Gastrocnemius medialis (tissue), 4 donors: ENCODE data around the gene CD300LD. TPM values are rescaled to one million over a fixed set of nuclear protein-coding genes. Genes with fewer than 3 reads are reported as not detected.
A peak's percentile ranks its signal among the peaks of the same experiment; 100 is the strongest.

Experiments
- ATAC-seq, 2 donors: fragments of 150-250 bp; one replicate each; pipeline ENCODE4 v1.9.1; 2016
- DNase-seq, 2 donors: peaks; one replicate each; pipeline ENCODE4 v3.0.0-alpha.2; 2019
- H3K27ac ChIP-seq, 4 donors: fragments of 200-600 bp; sonication (generic); 1 replicate in 1 of 4; 2 replicates in 3 of 4; pipeline ENCODE4 v1.5.1; 2016 to 2018; ENCODE audit warnings: mild to moderate bottlenecking in 2 of 4, moderate library complexity in 1 of 4
- H3K27me3 ChIP-seq, 3 donors: fragments of 200-600 bp; sonication (generic) in 2 of 3; 1 replicate in 1 of 3; 2 replicates in 2 of 3; pipeline versions ENCODE4 v1.5.1 to v1.6.0; 2016 to 2019; ENCODE audit warnings: mild to moderate bottlenecking in 1 of 3, moderate library complexity in 1 of 3
- H3K36me3 ChIP-seq, 2 donors: fragments of 200-600 bp; sonication (generic) in 1 of 2; one replicate each; pipeline ENCODE4 v1.5.1; 2017 to 2018
- H3K4me1 ChIP-seq, 2 donors: fragments of 200-600 bp; sonication (generic) in 1 of 2; one replicate each; pipeline ENCODE4 v1.5.1; 2016 to 2017; ENCODE audit warnings: mild to moderate bottlenecking in 2 of 2
- H3K4me3 ChIP-seq, 4 donors: fragments of 200-600 bp; sonication (generic) in 3 of 4; 1 replicate in 1 of 4; 2 replicates in 3 of 4; pipeline ENCODE4 v1.5.1; 2016 to 2019; ENCODE audit warnings: mild to moderate bottlenecking in 2 of 4
- H3K9me3 ChIP-seq, 3 donors: fragments of 200-600 bp; sonication (generic) in 2 of 3; 1 replicate in 1 of 3; 2 replicates in 2 of 3; pipeline ENCODE4 v1.5.1; 2016 to 2019
- POLR2A ChIP-seq, 2 donors: fragments of 450-650 bp; IDR thresholded peaks; one replicate each; pipeline ENCODE4 v1.6.1; 2017; ENCODE audit warnings: antibody characterized with exemption in 2 of 2, mild to moderate bottlenecking in 2 of 2, moderate library complexity in 2 of 2
- in situ Hi-C, 4 donors: fragments of 200-750 bp; cut with MboI; loops; one replicate each; pipeline versions ENCODE4 v1.15.0 to v1.8.0; 2017; ENCODE audit warnings: low sequenced_read_pairs in 4 of 4
- intact Hi-C: fragments of 100-400 bp; cut with DNase I; formaldehyde crosslinking; loops from one replicate; pipeline ENCODE4 v1.15.1; 2023; ENCODE audit warnings: low total_unique reads
- total RNA-seq, 4 donors: library from RNA; depleted of rRNA; stranded (reverse); fragments of >200 nt; gene quantifications; one replicate each; pipeline versions ENCODE4 v1.1.0 to v1.2.3, GENCODE V29; 2016
- TF ChIP-seq, protein P1 (sequence below), 5 experiments: fragments of 450-650 bp in 3 of 5; fragments of 200-600 bp in 2 of 5; sonication (generic) in 2 of 5; IDR thresholded peaks in 4 of 5; conservative IDR thresholded peaks in 1 of 5; 1 replicate in 4 of 5; 2 replicates in 1 of 5; pipeline ENCODE4 v1.5.1; 2016 to 2019; ENCODE audit warnings: antibody characterized with exemption in 5 of 5, mild to moderate bottlenecking in 3 of 5, moderate library complexity in 3 of 5

Gene CD300LD
- total RNA-seq, 4 donors from 2014 or later: not detected

- no peak for ATAC-seq
- no peak for DNase-seq
- peaks cover 0 to 8% (median 0%) of the 10 kb centered on the region in 3 donors for H3K27me3 ChIP-seq
- H3K36me3 ChIP-seq: no peaks in the 10 kb centered on the region
- H3K27ac ChIP-seq: no peak overlapping the region
- no peak for TF ChIP-seq POLR2A (IDR thresholded peaks at IDR 0.05)
- TF ChIP-seq, protein P1, sequence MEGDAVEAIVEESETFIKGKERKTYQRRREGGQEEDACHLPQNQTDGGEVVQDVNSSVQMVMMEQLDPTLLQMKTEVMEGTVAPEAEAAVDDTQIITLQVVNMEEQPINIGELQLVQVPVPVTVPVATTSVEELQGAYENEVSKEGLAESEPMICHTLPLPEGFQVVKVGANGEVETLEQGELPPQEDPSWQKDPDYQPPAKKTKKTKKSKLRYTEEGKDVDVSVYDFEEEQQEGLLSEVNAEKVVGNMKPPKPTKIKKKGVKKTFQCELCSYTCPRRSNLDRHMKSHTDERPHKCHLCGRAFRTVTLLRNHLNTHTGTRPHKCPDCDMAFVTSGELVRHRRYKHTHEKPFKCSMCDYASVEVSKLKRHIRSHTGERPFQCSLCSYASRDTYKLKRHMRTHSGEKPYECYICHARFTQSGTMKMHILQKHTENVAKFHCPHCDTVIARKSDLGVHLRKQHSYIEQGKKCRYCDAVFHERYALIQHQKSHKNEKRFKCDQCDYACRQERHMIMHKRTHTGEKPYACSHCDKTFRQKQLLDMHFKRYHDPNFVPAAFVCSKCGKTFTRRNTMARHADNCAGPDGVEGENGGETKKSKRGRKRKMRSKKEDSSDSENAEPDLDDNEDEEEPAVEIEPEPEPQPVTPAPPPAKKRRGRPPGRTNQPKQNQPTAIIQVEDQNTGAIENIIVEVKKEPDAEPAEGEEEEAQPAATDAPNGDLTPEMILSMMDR (IDR thresholded peaks at IDR 0.05 in 4 of 5, conservative IDR thresholded peaks at IDR 0.05 in 1 of 5): no peak
- no peaks in the 10 kb centered on the region for H3K4me1 ChIP-seq
- in situ Hi-C loops: no loop called here
- intact Hi-C loops: loop anchor here (5.0 kb wide), 1 partner anchor 237 kb away; the partner anchor contains the start of gene GPR142
- no peaks in the 10 kb centered on the region for H3K9me3 ChIP-seq
- H3K4me3 ChIP-seq: no peak overlapping the region
Observed at GRCh38 chr17:74604200-74604599, 12.1 kb upstream of the CD300LD start.

- intact Hi-C loops: loop anchor here (5.0 kb wide), 1 partner anchor 236 kb away; the partner anchor contains the start of gene GPR142
- in situ Hi-C loops: no loop called here
Observed at GRCh38 chr17:74603746-74604145, 11.7 kb upstream of the CD300LD start.

GRCh38 chr17:74603037-74603635 is 11.1 kb upstream of the CD300LD start:
- in situ Hi-C loops: no loop called here

More at GRCh38 chr17:74603746-74604145, 11.7 kb upstream of the CD300LD start:
- Histone ChIP-seq H3K36me3 (no peaks in the 10 kb centered on the region), H3K4me3 (no peak overlapping the region), H3K27ac (no peak overlapping the region), H3K9me3 (no peaks in the 10 kb centered on the region), H3K27me3 (peaks cover 0 to 10% (median 3%) of the 10 kb centered on the region in 3 donors), H3K4me1 (no peaks in the 10 kb centered on the region)
- TF ChIP-seq, protein P1 (IDR thresholded peaks at IDR 0.05 in 4 of 5, conservative IDR thresholded peaks at IDR 0.05 in 1 of 5): no peak
- TF ChIP-seq POLR2A (IDR thresholded peaks at IDR 0.05): no peak
- no peak for ATAC-seq
- DNase-seq: no peak

DNA sequence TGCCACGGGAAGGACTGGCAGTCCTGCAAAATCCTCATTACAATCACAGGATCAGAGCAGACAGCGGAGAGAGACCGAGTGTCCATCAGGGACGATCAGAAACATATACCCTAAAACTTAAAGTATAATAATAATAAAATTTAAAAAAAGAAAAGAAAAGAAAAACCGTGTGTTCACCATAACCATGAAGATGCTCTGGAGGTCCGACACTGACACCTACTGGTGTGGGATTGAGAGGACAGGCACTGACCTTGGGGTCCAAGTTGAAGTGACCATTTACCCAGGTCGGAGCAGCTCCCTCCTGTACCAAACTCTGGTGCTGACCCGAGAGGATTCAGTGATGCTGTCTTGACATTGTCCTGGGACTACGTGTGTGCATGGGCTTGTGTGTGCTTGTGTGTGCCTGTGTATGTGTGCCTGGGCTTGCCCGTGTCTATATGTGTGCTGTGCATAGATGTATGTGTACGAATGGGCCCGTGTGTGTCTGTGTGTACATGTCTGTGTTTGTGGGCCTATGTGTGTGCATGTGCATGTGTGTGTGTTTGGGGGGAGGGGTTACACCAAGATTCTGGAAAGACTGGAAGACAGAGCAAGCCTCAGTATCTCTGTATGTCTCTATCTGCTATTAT is 10.0 kb upstream of the CD300LD start:
- TF ChIP-seq, protein P1 (IDR thresholded peaks at IDR 0.05 in 4 of 5, conservative IDR thresholded peaks at IDR 0.05 in 1 of 5): peak in 4 of 5 experiments; percentile 34 to 59 (median 48)
- TF ChIP-seq POLR2A (IDR thresholded peaks at IDR 0.05): no peak
- H3K27me3 ChIP-seq: peaks cover 2 to 11% (median 5%) of the 10 kb centered on the region in 3 donors
- no peaks in the 10 kb centered on the region for H3K4me1 ChIP-seq
- no peak for ATAC-seq
- H3K27ac ChIP-seq: no peak overlapping the region
- H3K4me3 ChIP-seq: no peak overlapping the region
- in situ Hi-C loops (no loop called here), intact Hi-C loops (loop anchor here (5.0 kb wide), 1 partner anchor 235 kb away; the partner anchor contains the start of gene GPR142)
- no peak for DNase-seq
- no peaks in the 10 kb centered on the region for H3K9me3 ChIP-seq
- no peaks in the 10 kb centered on the region for H3K36me3 ChIP-seq

More at GRCh38 chr17:74603037-74603635, 11.1 kb upstream of the CD300LD start:
- H3K27me3 ChIP-seq: peaks cover 2 to 11% (median 5%) of the 10 kb centered on the region in 3 donors
- no peaks in the 10 kb centered on the region for H3K4me1 ChIP-seq
- ATAC-seq (no peak), DNase-seq (no peak)
- H3K27ac ChIP-seq: no peak overlapping the region
- TF ChIP-seq, protein P1 (IDR thresholded peaks at IDR 0.05 in 4 of 5, conservative IDR thresholded peaks at IDR 0.05 in 1 of 5): no peak
- TF ChIP-seq POLR2A (IDR thresholded peaks at IDR 0.05): no peak
- intact Hi-C loops: loop anchor here (5.0 kb wide), 1 partner anchor 236 kb away; the partner anchor contains the start of gene GPR142
- H3K9me3 ChIP-seq: no peaks in the 10 kb centered on the region
- H3K36me3 ChIP-seq: no peaks in the 10 kb centered on the region
- H3K4me3 ChIP-seq: no peak overlapping the region
